ENCODE measurements around the gene PTPRZ1.

PTPRZ1 gene

GRCh38 chr7:121871188-121871587 is 1.8 kb upstream of the PTPRZ1 start:
- Histone ChIP-seq H3K27me3 (ENCODE audit: control insufficient read depth, insufficient read depth, low read length) (no peaks in the 10 kb centered on the region), H3K27ac (ENCODE audit: low read length) (no peak overlapping the region), H3K4me3 (ENCODE audit: low read length) (no peak overlapping the region), H3K4me1 (ENCODE audit: control insufficient read depth, insufficient read depth, low read length) (peaks cover 2% of the 10 kb centered on the region; the same call in 1 of the 2 replicates), H3K36me3 (ENCODE audit: control insufficient read depth, insufficient read depth, low read length) (no peaks in the 10 kb centered on the region), H3K9me3 (ENCODE audit: control insufficient read depth, insufficient read depth, low read length) (no peaks in the 10 kb centered on the region)
- DNase-seq (ENCODE audit: low read depth, low spot score) = no peak

- Histone ChIP-seq H3K4me3 (ENCODE audit: low read length) (peak overlapping the region; percentile 56), H3K27ac (ENCODE audit: low read length) (no peak overlapping the region), H3K9me3 (ENCODE audit: control insufficient read depth, insufficient read depth, low read length) (no peaks in the 10 kb centered on the region), H3K36me3 (ENCODE audit: control insufficient read depth, insufficient read depth, low read length) (no peaks in the 10 kb centered on the region), H3K27me3 (ENCODE audit: control insufficient read depth, insufficient read depth, low read length) (no peaks in the 10 kb centered on the region), H3K4me1 (ENCODE audit: control insufficient read depth, insufficient read depth, low read length) (peaks cover 3% of the 10 kb centered on the region; the same call in 1 of the 2 replicates)
- no CpG with 5 or more reads among the region's 51 CpGs for WGBS (ENCODE audit: insufficient coverage, insufficient read length)
- no peak for DNase-seq (ENCODE audit: low read depth, low spot score)
Observed at GRCh38 chr7:121873289-121874194, 581 bp downstream of the PTPRZ1 start.

DNA sequence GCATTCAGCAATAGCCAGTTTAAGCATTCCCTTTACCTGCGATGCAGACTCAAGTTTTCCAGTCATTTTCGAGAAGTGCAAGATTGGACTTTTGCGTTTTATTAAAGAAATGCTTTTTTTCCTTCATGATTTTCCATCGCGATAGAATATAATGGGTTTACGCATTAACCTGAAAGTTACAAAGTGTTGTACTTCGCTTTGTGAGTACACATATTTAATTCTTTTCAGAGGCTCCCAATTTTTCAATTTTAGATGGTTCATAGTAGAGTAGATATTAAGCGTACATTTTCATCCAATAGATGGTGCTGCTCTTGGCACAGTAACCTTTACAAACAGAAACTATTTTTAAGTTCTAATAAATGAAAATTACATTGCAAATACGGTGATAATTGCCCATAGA is 1.3 kb downstream of the PTPRZ1 start:
- H3K27ac ChIP-seq (ENCODE audit: low read length) = no peak overlapping the region
- no peaks in the 10 kb centered on the region for H3K27me3 ChIP-seq (ENCODE audit: control insufficient read depth, insufficient read depth, low read length)
- WGBS (ENCODE audit: insufficient coverage, insufficient read length) = no CpG with 5 or more reads among the region's 9 CpGs
- no peaks in the 10 kb centered on the region for H3K36me3 ChIP-seq (ENCODE audit: control insufficient read depth, insufficient read depth, low read length)
- H3K4me3 ChIP-seq (ENCODE audit: low read length) = peak overlapping the region; percentile 56; the same call in 1 of the 2 replicates
- no peak for DNase-seq (ENCODE audit: low read depth, low spot score)
- H3K4me1 ChIP-seq (ENCODE audit: control insufficient read depth, insufficient read depth, low read length) = peaks cover 3% of the 10 kb centered on the region; the same call in 1 of the 2 replicates
- H3K9me3 ChIP-seq (ENCODE audit: control insufficient read depth, insufficient read depth, low read length) = no peaks in the 10 kb centered on the region

DNA sequence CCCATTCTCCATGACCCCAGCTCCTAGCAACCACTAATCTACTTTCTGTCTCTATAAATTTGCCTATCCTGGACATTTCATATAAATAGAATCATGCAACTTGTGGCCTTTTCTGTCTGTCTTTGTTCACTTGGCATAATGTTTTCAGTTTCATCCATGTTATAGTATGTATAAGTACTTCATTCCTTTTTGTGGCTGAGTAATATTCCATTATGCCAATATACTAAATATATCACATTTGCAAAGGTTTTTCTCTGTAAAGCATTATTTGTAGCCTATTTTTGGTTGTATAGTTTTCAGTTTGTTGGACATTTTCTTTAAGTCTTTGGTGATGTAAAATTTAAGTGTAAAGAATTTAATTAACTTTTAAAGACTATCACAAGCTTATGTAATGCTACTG is 2.2 kb downstream of the PTPRZ1 start:
- H3K4me3 ChIP-seq (ENCODE audit: low read length) = no peak overlapping the region; the same call in 1 of the 2 replicates
- no peak overlapping the region for H3K27ac ChIP-seq (ENCODE audit: low read length)
- H3K9me3 ChIP-seq (ENCODE audit: control insufficient read depth, insufficient read depth, low read length) = no peaks in the 10 kb centered on the region
- H3K4me1 ChIP-seq (ENCODE audit: control insufficient read depth, insufficient read depth, low read length) = peaks cover 3% of the 10 kb centered on the region; the same call in 1 of the 2 replicates
- H3K36me3 ChIP-seq (ENCODE audit: control insufficient read depth, insufficient read depth, low read length) = no peaks in the 10 kb centered on the region
- no peak for DNase-seq (ENCODE audit: low read depth, low spot score)
- H3K27me3 ChIP-seq (ENCODE audit: control insufficient read depth, insufficient read depth, low read length) = no peaks in the 10 kb centered on the region

DNA sequence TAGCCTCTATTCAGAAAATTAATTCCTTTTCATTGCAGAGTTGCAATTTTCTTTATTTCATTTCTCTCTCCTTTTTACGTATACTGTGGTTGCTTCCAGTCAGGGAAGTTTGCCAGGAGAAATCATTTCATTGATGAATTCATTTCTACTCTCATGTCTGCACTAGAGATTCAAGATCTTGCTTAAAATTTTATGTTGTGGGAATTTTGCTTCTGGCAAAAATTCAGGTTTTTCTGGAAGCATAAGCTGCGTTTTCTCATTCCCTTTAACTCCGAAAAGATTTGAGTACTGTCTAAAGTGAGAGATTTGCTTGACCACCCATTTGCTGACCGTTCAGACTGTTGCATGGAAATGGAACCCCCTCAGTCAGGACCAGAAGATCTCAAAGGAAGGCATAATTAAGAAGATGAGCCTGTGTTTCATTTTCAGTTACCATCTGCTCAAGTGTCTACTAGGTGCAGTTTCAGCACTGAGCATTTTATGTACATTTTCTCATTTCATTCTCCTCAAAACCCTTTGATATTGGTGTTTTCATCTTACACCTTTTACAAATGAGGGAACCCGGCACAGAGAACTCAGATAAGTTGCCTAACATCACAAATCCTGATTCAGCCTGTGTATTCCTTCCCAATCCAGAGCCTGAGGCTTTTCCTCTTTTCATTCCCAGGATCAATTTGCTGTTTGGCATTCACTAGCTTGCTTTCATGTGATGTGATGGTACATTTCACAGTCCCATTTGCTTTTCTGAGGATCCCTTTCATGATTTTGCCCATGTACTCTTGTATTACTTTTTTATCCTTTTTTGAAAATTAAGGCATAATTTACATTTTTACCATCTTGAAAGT is 3.9 kb downstream of the PTPRZ1 start:
- H3K4me3 ChIP-seq (ENCODE audit: low read length) = no peak overlapping the region
- H3K9me3 ChIP-seq (ENCODE audit: control insufficient read depth, insufficient read depth, low read length) = no peaks in the 10 kb centered on the region
- no peaks in the 10 kb centered on the region for H3K36me3 ChIP-seq (ENCODE audit: control insufficient read depth, insufficient read depth, low read length)
- H3K27me3 ChIP-seq (ENCODE audit: control insufficient read depth, insufficient read depth, low read length) = no peaks in the 10 kb centered on the region
- H3K27ac ChIP-seq (ENCODE audit: low read length) = no peak overlapping the region
- no CpG with 5 or more reads among the region's 5 CpGs for WGBS (ENCODE audit: insufficient coverage, insufficient read length)
- no peak for DNase-seq (ENCODE audit: low read depth, low spot score)
- peaks cover 5% of the 10 kb centered on the region; the same call in 1 of the 2 replicates for H3K4me1 ChIP-seq (ENCODE audit: control insufficient read depth, insufficient read depth, low read length)

GRCh38 chr7:121878918-121879464 is 6.0 kb downstream of the PTPRZ1 start:
- H3K36me3 ChIP-seq (ENCODE audit: control insufficient read depth, insufficient read depth, low read length) = no peaks in the 10 kb centered on the region
- H3K27ac ChIP-seq (ENCODE audit: low read length) = no peak overlapping the region
- peaks cover 3% of the 10 kb centered on the region; the same call in 1 of the 2 replicates for H3K4me1 ChIP-seq (ENCODE audit: control insufficient read depth, insufficient read depth, low read length)
- no peaks in the 10 kb centered on the region for H3K27me3 ChIP-seq (ENCODE audit: control insufficient read depth, insufficient read depth, low read length)
- H3K9me3 ChIP-seq (ENCODE audit: control insufficient read depth, insufficient read depth, low read length) = no peaks in the 10 kb centered on the region
- no CpG with 5 or more reads among the region's 5 CpGs for WGBS (ENCODE audit: insufficient coverage, insufficient read length)
- no peak for DNase-seq (ENCODE audit: low read depth, low spot score)
- H3K4me3 ChIP-seq (ENCODE audit: low read length) = no peak overlapping the region

DNA sequence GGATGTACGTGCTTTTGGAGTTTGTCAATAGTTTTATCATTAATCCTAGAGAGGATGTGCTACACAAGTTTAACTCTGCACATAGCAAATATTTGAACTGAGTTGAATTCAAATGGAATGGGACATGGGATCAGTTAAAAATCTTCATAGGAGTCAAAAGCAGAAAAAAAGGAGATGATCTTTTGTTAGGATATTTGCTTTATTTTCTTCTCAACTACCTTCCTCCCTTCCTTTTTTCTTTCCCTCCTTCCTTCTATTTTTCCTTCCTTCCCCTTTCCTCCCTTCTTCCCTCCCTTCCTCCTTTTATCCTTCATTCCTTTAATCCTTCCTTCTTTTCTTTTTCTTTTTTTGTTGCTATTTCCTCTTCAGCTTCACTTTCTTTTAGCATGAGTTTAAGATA is 6.6 kb downstream of the PTPRZ1 start:
- Histone ChIP-seq H3K27ac (ENCODE audit: low read length) (no peak overlapping the region), H3K4me1 (ENCODE audit: control insufficient read depth, insufficient read depth, low read length) (peaks cover 3% of the 10 kb centered on the region; the same call in 1 of the 2 replicates), H3K4me3 (ENCODE audit: low read length) (no peak overlapping the region), H3K9me3 (ENCODE audit: control insufficient read depth, insufficient read depth, low read length) (no peaks in the 10 kb centered on the region), H3K36me3 (ENCODE audit: control insufficient read depth, insufficient read depth, low read length) (no peaks in the 10 kb centered on the region), H3K27me3 (ENCODE audit: control insufficient read depth, insufficient read depth, low read length) (no peaks in the 10 kb centered on the region)
- DNase-seq (ENCODE audit: low read depth, low spot score) = no peak
- WGBS (ENCODE audit: insufficient coverage, insufficient read length) = no CpG with 5 or more reads among the region's 1 CpG

GRCh38 chr7:121882731-121883130 is 9.8 kb downstream of the PTPRZ1 start:
- no CpG with 5 or more reads among the region's 2 CpGs for WGBS (ENCODE audit: insufficient coverage, insufficient read length)
- Histone ChIP-seq H3K4me3 (ENCODE audit: low read length) (no peak overlapping the region), H3K27ac (ENCODE audit: low read length) (no peak overlapping the region), H3K9me3 (ENCODE audit: control insufficient read depth, insufficient read depth, low read length) (no peaks in the 10 kb centered on the region), H3K36me3 (ENCODE audit: control insufficient read depth, insufficient read depth, low read length) (no peaks in the 10 kb centered on the region; the same call in 1 of the 2 replicates), H3K27me3 (ENCODE audit: control insufficient read depth, insufficient read depth, low read length) (no peaks in the 10 kb centered on the region), H3K4me1 (ENCODE audit: control insufficient read depth, insufficient read depth, low read length) (peaks cover 7% of the 10 kb centered on the region; the same call in 1 of the 2 replicates)
- no peak for DNase-seq (ENCODE audit: low read depth, low spot score)

GRCh38 chr7:121885166-121885920 is 12.4 kb downstream of the PTPRZ1 start:
- Histone ChIP-seq H3K36me3 (ENCODE audit: control insufficient read depth, insufficient read depth, low read length) (no peaks in the 10 kb centered on the region; the same call in 1 of the 2 replicates), H3K27me3 (ENCODE audit: control insufficient read depth, insufficient read depth, low read length) (no peaks in the 10 kb centered on the region), H3K4me1 (ENCODE audit: control insufficient read depth, insufficient read depth, low read length) (peaks cover 7% of the 10 kb centered on the region; the same call in 1 of the 2 replicates)

More at GRCh38 chr7:121885166-121885920, 12.4 kb downstream of the PTPRZ1 start:
- no CpG with 5 or more reads among the region's 4 CpGs for WGBS (ENCODE audit: insufficient coverage, insufficient read length)
- Histone ChIP-seq H3K4me3 (ENCODE audit: low read length) (no peak overlapping the region), H3K27ac (ENCODE audit: low read length) (no peak overlapping the region), H3K9me3 (ENCODE audit: control insufficient read depth, insufficient read depth, low read length) (no peaks in the 10 kb centered on the region)
- DNase-seq (ENCODE audit: low read depth, low spot score) = no peak

Data from iPS DF 6.9 (cell line).